ENCODE results near the gene PRX. TPM values are rescaled to one million over a fixed set of nuclear protein-coding genes. Genes with fewer than 3 reads are reported as not detected.

Gene PRX
- total RNA-seq, 1 donor from 2014 or later, result 3.3 TPM

DNA sequence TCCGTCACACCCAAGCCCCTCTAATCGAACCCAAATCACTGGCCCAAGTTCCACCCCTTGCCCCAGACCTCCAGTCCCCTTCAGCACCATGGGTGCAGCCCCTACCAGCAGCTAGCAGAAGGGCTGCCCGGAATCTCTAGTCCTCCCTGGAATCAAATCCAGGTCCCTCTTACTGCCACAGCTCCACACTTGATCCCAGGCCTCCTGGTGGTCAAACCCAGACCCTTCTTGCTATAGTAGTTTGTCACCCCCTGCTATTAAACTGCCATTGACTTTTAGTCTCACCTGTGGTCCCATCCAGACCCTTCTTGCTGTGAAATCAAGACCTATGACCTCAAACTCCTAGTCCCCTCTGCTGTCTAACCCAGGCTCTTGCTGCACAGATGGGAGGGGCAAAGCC lies 31.9 kb downstream of the PRX start:
- Histone ChIP-seq H3K4me3 (no peak overlapping the region), H3K36me3 (peaks cover 27% of the 10 kb centered on the region), H3K4me1 (no peaks in the 10 kb centered on the region), H3K27ac (replicated peaks) (no peak overlapping the region), H3K9me3 (replicated peaks) (no peaks in the 10 kb centered on the region), H3K27me3 (ENCODE audit: low read depth) (no peaks in the 10 kb centered on the region)
- TF ChIP-seq, protein P1, sequence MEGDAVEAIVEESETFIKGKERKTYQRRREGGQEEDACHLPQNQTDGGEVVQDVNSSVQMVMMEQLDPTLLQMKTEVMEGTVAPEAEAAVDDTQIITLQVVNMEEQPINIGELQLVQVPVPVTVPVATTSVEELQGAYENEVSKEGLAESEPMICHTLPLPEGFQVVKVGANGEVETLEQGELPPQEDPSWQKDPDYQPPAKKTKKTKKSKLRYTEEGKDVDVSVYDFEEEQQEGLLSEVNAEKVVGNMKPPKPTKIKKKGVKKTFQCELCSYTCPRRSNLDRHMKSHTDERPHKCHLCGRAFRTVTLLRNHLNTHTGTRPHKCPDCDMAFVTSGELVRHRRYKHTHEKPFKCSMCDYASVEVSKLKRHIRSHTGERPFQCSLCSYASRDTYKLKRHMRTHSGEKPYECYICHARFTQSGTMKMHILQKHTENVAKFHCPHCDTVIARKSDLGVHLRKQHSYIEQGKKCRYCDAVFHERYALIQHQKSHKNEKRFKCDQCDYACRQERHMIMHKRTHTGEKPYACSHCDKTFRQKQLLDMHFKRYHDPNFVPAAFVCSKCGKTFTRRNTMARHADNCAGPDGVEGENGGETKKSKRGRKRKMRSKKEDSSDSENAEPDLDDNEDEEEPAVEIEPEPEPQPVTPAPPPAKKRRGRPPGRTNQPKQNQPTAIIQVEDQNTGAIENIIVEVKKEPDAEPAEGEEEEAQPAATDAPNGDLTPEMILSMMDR (IDR thresholded peaks at IDR 0.05; ENCODE audit: borderline replicate concordance), result no peak
- no peak for DNase-seq
- intact Hi-C loops (cut with micrococcal nuclease), result no loop called here

DNA sequence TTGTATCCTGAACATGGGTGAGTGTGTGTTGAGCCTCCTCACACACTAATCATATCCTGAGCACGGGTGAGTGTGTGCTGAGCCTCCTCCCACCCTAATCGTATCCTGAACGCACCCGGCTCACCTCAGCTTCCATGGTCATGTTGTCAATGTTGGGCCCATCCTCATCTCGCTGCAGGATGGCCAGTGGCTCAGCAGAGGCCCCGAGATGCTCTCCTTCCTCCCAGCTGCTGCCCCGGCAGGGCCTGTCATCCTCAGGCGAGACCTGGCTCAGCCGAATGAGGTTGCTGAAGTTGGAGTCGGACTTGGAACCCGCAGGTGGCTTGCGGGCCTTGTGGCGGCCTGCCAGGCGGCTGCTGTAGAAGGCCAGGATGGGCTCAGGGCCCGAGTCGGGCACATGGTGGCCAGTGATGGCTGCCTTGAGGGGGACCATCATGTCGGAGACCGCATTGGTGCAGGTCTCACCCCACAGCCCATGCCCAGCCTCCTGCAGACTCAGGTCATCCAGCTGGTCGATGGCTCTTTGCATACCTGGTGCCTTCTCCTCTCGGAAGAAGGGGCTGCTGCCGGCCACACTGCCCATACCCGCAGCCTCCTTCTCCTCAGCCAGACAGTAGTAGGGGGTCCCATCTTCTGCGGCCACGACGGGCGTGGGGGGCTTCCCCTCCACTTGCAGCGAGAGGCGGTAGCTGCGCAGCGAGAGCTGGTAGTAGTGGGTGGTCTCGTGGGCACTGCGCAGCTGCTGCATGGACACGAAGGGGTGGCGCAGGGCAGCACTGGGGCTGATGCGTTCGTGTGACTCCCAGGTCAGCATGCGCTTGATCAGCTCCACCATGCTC lies 32.8 kb downstream of the PRX start:
- intact Hi-C loops (cut with micrococcal nuclease), result no loop called here
- peaks cover 30% of the 10 kb centered on the region for H3K36me3 ChIP-seq

DNA sequence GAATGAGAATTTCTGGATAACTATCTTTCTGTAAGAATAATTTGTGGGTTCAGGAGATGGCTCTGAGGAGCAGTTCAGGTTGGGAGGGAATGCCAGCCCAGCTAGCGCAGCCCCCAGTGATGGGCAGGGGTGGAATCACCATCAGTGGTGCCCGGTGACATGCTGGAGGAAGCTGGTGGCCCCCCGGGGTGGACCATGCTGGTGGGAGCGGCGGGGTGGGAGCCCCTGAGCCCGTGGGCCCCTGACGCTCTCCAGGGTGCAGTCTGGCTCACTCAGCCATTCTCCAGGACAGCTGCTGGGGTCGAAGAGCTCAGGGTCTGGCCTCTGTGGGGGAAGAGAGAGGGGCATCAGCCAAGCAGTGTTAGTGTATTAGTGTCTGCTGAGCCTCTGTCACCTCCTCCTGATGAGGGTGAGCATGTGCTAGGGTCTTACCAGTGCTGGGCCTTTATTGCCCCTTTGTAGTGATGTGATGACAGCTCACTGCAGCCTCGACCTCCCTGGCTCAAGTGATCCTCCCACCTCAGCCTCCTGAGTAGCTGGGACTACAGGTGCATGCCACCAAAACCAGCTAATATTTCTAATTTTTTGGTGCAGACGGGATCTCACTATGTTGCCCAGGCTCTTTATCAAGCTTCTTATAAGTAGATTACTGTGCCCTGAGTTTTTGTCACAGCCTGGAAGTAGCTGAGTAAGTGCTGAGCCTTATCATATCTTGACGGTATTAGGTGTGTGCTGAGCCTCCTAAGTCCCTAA lies 33.6 kb downstream of the PRX start:
- no peak overlapping the region for H3K4me3 ChIP-seq
- no peak overlapping the region for H3K27ac ChIP-seq (replicated peaks)
- peaks cover 38% of the 10 kb centered on the region for H3K36me3 ChIP-seq
- intact Hi-C loops (cut with micrococcal nuclease), result no loop called here
- H3K27me3 ChIP-seq (ENCODE audit: low read depth), result no peaks in the 10 kb centered on the region
- no peak for DNase-seq
- TF ChIP-seq, protein P1 (IDR thresholded peaks at IDR 0.05; ENCODE audit: borderline replicate concordance), result no peak
- H3K9me3 ChIP-seq (replicated peaks), result no peaks in the 10 kb centered on the region
- H3K4me1 ChIP-seq, result no peaks in the 10 kb centered on the region

More for the DNA sequence above, 32.8 kb downstream of the PRX start:
- Histone ChIP-seq H3K27me3 (ENCODE audit: low read depth) (no peaks in the 10 kb centered on the region), H3K4me1 (no peaks in the 10 kb centered on the region), H3K9me3 (replicated peaks) (no peaks in the 10 kb centered on the region), H3K27ac (replicated peaks) (no peak overlapping the region), H3K4me3 (no peak overlapping the region)
- DNase-seq, result no peak
- TF ChIP-seq, protein P1 (IDR thresholded peaks at IDR 0.05; ENCODE audit: borderline replicate concordance), result no peak

DNA sequence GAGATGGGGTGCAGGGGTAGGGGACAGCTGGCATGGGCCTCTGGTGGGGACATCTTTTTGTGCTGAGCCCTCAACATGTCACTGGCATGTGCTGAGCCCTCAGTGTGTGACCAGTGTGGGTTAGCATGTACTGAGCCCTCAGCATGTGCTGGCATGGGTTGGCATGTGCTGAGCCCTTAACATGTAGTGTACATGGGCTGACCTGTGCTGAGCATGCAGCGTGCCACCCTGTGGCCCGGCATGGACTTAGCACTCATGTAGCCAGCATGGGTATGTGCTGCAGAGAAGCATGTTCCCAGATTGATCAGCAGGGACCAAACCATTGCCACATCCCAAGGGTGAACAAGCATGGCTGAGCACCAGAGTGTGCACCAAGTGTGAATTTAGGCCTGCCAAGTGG lies 34.7 kb downstream of the PRX start:
- no peak for DNase-seq
- intact Hi-C loops (cut with micrococcal nuclease), result no loop called here
- H3K4me1 ChIP-seq, result no peaks in the 10 kb centered on the region
- TF ChIP-seq, protein P1 (IDR thresholded peaks at IDR 0.05; ENCODE audit: borderline replicate concordance), result no peak
- no peak overlapping the region for H3K27ac ChIP-seq (replicated peaks)
- H3K27me3 ChIP-seq (ENCODE audit: low read depth), result no peaks in the 10 kb centered on the region
- peaks cover 49% of the 10 kb centered on the region for H3K36me3 ChIP-seq
- no peak overlapping the region for H3K4me3 ChIP-seq
- no peaks in the 10 kb centered on the region for H3K9me3 ChIP-seq (replicated peaks)

DNA sequence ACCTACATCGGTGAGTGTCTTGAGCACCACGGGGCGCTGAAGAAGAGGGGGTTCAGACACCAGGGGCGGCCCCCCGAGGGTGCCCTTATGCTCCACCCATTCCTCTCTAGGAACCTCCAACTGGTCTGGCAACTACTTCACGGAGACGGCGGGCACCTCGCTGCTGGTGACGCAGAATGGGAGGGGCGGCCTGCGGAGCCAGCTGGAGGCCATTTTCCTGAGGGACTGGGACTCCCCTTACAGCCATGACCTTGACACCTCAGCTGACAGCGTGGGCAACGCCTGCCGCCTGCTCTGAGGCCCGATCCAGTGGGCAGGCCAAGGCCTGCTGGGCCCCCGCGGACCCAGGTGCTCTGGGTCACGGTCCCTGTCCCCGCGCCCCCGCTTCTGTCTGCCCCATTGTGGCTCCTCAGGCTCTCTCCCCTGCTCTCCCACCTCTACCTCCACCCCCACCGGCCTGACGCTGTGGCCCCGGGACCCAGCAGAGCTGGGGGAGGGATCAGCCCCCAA lies 35.2 kb downstream of the PRX start:
- Histone ChIP-seq H3K27ac (replicated peaks) (no peak overlapping the region), H3K4me1 (no peaks in the 10 kb centered on the region), H3K27me3 (ENCODE audit: low read depth) (no peaks in the 10 kb centered on the region), H3K36me3 (peaks cover 54% of the 10 kb centered on the region), H3K4me3 (no peak overlapping the region), H3K9me3 (replicated peaks) (no peaks in the 10 kb centered on the region)
- no peak for DNase-seq
- intact Hi-C loops (cut with micrococcal nuclease), result no loop called here
- TF ChIP-seq, protein P1 (IDR thresholded peaks at IDR 0.05; ENCODE audit: borderline replicate concordance), result no peak
